GM18498 (cell line): Measurements from ENCODE around the gene CCR8.
"Not testable (repeated sequence)": the region's sequence is repeated elsewhere in the genome, so short reads cannot be mapped to it uniquely, and the experiment has no call there.

Source experiments
- ATAC-seq: cut with Tn5 transposase; IDR thresholded peaks from one replicate; pipeline ENCODE4 v1.9.1; 2021; ENCODE audit warnings: mild to moderate bottlenecking, moderate library complexity; ENCODE audit not compliant: unreplicated experiment

CCR8 gene

DNA sequence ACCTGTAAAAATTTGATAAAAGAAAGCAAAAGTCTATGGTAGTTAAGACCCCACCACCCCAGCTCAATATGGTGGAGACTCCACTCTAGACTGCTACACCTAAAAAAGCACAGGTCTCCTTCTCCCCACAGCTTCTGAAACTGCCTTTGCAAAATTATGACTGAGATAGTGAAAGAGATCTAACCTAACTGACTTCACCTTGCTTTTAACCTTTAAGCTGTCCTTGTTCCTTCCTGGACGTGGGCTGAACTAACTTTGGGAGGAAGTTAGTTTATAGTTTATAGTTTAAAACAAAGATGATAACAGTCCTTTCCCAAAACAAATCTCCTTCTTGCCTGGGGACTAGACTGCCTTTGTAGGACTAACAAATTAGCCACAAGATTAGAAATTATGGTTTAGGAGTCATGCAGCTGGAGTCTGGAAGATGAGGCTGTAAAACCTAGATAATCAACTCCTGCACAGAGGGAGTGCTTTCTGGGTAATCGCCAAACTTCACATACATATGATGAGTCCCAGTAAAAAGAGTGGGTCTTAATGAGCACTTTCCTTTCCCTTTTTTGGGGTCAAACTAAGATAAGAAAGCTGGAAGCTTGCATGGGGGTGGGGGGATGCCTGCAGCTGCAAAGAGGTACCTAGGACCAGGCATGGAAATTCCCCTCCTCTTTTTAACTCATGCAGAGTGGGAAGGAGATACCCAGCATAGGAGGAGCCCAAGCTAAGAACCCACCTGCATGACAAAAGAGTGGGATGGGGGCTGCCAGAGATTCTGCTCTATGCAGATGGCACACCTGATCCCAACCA, 17.5 kb downstream of the CCR8 start:
- peak; percentile 94 for ATAC-seq

- no peak for ATAC-seq
These were observed 18.0 kb downstream of the CCR8 start for GRCh38 chr3:39347586-39347876.

DNA sequence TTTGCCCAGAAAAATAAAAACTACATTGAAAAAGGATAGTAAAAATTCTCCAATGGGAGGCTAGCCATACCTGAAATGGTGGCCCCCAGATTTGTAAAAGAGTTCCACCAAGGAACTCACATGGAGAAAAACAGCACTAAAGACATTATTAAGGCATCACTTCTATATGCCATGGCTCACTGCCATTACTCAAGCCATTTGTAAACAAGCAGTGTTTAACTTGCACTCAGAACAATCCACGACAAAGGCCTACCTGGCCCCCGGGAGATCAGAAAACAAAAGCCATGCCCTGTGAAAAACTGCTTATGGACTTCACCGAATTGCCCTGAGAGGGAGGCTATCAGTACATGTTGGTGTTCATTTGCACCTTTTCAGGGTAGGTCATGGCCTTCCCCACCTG, 19.6 kb downstream of the CCR8 start:
- ATAC-seq, result no peak

DNA sequence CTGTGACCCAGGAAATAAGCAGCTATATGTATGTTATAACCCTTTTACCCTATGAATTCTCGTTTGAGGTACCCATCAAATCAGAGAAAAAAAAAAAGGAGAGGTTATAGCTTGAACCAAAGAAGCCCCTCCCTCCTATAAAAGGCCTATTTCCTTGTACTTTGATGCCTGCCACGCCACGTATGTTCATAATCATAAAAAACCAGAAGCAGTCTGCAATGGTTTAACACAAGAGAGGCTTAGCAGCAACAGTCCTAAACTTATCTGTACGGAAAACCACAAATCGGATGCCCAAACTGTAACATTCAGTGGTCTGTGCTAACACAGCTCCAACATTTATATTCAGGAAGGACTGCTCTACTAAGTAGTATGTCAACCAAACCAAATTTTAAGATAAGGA, 21.2 kb downstream of the CCR8 start:
- no peak for ATAC-seq

DNA sequence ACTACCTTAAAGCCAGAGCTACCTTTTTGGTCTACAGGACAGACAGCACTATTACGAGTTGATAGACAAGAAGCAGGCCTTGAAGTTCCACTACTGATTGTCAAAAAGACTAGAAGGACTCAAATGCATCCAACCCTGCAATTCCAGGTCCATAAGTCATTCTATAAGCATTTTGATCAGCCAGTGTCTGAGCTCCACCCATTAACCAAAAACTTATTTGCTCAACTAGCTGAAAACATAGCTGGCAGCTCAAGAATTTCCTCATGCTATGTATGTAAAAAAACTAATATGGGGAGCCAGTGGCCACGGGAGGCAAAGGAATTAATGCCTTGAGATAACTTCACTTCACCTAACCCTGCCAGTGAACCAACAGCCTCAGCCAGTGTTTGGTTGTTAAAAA, 21.6 kb downstream of the CCR8 start:
- ATAC-seq, result not testable (repeated sequence)

GRCh38 chr3:39353168-39353927, 23.8 kb downstream of the CCR8 start:
- ATAC-seq, result not testable (repeated sequence)

DNA sequence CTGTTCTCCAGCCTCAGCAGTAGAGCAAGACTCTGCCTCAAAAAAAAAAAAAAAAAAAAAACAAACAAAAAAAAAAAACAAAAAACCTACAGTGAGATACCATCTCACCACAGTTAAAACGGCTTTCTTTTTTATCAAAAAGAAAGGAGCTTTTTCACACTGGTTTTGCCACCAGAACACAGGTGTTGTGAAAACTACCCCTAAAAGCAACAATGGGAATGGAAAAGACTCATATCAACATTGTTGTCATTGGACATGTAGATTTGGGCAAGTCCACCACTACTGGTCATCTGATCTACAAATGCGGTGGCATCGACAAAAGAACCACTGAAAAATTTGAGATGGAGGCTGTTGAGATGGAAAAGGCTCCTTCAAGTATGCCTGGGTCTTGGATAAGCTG, 28.8 kb downstream of the CCR8 start:
- no peak for ATAC-seq

DNA sequence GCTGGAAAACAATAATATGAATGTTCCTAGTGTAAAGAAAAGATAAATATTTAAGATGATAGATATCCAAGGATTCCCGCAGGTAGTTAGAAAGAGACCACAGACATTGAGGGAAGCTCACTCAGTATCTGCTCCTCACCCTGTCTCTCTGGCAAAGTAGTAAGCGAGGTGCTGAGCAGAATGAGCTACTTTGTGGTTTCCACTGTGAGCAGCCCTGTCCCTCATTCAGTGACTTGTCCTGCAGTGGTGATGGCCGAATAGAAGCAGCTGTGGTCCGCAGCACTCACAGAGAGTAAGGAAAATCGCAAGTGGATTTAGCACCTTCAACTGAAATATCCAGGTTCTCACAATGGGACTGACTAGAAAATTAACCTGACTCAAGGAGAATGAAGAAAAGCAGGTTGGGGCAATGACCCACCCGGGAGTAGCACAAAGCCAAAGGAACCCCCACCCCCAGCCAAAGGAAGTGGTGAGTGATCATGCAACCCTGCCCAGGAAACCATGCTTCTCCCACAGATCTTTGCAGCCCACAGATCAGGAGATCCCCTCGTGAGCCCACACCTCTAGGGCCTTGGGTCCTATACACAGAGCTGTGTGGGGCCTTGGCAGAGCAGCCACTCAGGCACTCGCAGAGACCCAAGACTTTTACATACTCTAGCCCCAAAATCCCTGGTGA, 31.9 kb downstream of the CCR8 start:
- peak; percentile 65 for ATAC-seq

- ATAC-seq, result no peak
These were observed 32.7 kb downstream of the CCR8 start for GRCh38 chr3:39362192-39362591.

DNA sequence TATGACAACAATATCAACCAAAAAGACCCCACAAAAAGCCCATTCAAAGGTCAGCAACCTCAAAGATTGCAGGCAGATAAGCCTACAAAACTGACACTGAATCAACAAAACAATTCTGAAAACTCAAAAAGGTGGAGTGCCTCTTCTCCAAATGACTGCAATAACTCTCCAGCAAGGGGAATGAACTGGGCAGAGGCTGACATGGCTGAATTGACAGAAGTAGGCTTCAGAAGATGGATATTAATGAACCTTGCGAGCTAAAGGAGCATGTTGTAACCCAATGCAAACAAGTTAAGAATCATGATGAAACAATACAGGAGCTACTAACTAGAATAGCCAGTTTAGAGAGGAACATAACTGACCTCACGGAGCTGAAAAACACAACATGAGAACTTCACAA, 33.3 kb downstream of the CCR8 start:
- ATAC-seq, result no peak

- ATAC-seq, result not testable (repeated sequence)
These were observed 40.9 kb downstream of the CCR8 start for GRCh38 chr3:39370450-39370849.

GRCh38 chr3:39372833-39373232, 43.3 kb downstream of the CCR8 start:
- no peak for ATAC-seq

DNA sequence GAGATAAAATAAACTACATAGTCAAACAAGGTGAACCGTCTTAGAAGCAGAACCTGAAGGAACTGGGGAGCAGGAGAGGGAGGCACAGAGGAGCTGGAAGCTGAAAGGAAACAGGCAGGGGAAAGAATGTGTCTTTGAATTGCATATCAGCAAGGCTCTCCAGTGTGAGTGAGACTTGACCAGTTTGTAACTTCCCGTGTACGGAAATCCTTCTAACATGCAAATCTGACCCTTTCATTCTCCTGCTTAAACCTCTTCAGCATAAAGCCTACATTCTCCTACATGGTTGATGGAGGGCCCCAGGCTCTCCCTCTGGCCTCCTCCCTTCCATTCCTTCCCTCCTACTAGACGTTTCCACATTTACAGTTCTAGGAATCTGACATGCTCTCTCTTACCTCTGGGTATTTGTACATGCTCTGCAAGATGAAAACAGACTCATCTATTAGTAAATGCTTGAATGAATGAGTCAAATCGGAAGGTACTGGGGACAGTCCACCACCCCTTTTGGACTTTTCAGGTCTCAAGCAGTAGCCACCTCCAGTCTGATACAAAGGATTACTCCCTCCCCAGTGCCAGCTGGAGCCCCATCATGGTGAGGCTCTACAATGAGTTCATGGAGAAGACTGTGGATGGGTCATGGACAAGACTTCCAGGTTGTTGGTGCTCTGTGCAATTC, 47.6 kb downstream of the CCR8 start:
- no peak for ATAC-seq

DNA sequence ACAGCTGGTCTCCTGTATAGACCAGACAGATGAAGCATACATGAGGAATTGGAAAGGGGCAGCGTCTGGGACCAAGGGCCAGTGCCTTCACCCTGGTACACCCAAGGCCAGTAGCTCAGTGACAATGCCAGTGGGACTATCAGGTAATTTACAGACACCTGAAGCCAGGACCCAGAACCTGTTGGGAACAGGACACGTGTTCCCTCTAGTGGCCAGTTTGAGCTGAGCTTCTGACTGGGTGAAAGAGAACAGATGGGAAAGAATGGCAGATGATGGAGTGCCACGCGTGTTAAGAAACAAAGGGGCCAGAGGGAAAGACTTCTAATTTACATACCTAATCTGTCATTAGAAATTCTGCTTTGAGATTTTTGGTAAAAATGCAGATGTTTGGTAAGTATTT, 48.6 kb downstream of the CCR8 start:
- peak; percentile 73 for ATAC-seq

DNA sequence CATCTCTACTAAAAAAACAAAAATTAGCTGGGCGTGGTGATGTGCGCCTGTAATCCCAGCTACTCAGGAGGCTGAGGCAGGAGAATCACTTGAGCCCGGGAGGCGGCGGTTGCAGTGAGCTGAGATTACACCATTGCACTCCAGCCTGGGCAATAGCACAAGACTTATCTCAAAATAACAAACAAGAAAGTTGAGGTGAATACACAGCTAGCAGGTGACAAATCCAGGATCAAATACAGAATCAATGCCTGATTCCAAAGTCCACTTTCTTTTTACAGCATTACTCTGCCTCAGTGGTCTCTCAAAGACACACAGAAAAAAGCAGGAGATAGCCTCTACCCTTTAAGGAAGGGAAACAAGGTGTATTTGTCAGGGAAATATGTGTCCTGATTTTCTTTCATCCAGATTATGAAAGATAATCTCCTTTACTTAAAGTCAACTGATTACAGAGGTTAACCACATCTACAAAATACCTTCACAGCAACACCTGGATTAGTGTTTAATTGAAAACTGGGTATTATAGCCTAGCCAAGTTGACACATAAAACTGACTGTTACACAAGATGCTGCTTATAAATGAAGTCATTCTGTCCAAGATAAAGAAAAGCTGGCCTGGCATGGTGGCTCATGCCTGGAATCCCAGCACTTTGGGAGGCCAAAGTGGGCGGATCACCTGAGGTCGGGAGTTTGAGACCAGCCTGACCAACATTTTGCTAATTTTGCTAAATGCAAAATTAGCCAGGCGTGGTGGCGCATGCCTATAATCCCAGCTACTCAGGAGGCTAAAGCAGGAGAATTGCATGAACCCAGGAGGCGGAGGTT, 49.7 kb downstream of the CCR8 start:
- no peak for ATAC-seq

DNA sequence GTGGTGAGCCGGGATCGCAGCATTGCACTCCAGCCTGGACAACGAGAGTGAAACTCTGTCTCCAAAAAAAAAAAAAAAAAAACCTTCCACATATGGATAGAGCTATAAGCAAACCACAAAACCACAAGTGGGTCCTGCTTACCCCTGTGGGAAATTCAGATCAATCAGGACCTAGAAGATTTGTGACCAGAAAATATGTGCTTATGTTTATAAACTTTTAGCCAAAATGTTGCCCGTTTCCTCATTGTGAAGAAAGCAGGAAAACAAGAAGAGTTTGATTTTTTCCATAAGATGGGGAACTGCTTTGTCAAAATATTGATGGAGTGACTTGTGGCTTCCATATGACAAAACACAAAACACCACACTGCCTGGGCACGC, 50.3 kb downstream of the CCR8 start:
- no peak for ATAC-seq

DNA sequence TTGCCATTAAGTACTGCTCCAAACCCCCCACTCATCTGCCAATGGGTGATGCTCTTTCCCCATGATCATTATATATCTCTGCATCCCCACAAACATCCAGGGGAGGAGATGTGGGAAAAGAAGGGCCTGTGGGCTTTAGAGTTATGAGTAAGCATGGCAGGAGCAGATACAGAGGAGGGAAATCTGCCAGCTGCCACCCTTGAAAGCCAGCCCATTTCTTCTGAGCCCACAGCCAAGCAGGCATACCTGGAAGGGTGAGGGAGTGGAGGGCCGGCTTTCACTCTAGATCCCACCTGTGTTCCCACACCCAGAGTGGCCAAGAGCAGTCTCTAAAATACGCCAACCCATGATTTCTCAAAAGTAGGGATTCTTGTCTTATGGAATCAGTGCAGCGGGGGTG, 51.9 kb downstream of the CCR8 start:
- no peak for ATAC-seq
